Gastrocnemius medialis (tissue), 4 donors: Measurements from ENCODE around the gene UGGT1. TPM values are rescaled to one million over a fixed set of nuclear protein-coding genes. Genes with fewer than 3 reads are reported as not detected.

ENCODE experiments used
- ATAC-seq, 2 donors: fragments of 150-250 bp; one replicate each; pipeline ENCODE4 v1.9.1; 2016
- DNase-seq, 2 donors: peaks; one replicate each; pipeline ENCODE4 v3.0.0-alpha.2; 2019
- H3K27ac ChIP-seq, 4 donors: fragments of 200-600 bp; sonication (generic); 1 replicate in 1 of 4; 2 replicates in 3 of 4; pipeline ENCODE4 v1.5.1; 2016 to 2018; ENCODE audit warnings: mild to moderate bottlenecking in 2 of 4, moderate library complexity in 1 of 4
- H3K27me3 ChIP-seq, 3 donors: fragments of 200-600 bp; sonication (generic) in 2 of 3; 1 replicate in 1 of 3; 2 replicates in 2 of 3; pipeline versions ENCODE4 v1.5.1 to v1.6.0; 2016 to 2019; ENCODE audit warnings: mild to moderate bottlenecking in 1 of 3, moderate library complexity in 1 of 3
- H3K36me3 ChIP-seq, 2 donors: fragments of 200-600 bp; sonication (generic) in 1 of 2; one replicate each; pipeline ENCODE4 v1.5.1; 2017 to 2018
- H3K4me1 ChIP-seq, 2 donors: fragments of 200-600 bp; sonication (generic) in 1 of 2; one replicate each; pipeline ENCODE4 v1.5.1; 2016 to 2017; ENCODE audit warnings: mild to moderate bottlenecking in 2 of 2
- H3K4me3 ChIP-seq, 4 donors: fragments of 200-600 bp; sonication (generic) in 3 of 4; 1 replicate in 1 of 4; 2 replicates in 3 of 4; pipeline ENCODE4 v1.5.1; 2016 to 2019; ENCODE audit warnings: mild to moderate bottlenecking in 2 of 4
- H3K9me3 ChIP-seq, 3 donors: fragments of 200-600 bp; sonication (generic) in 2 of 3; 1 replicate in 1 of 3; 2 replicates in 2 of 3; pipeline ENCODE4 v1.5.1; 2016 to 2019
- POLR2A ChIP-seq, 2 donors: fragments of 450-650 bp; IDR thresholded peaks; one replicate each; pipeline ENCODE4 v1.6.1; 2017; ENCODE audit warnings: antibody characterized with exemption in 2 of 2, mild to moderate bottlenecking in 2 of 2, moderate library complexity in 2 of 2
- in situ Hi-C, 4 donors: fragments of 200-750 bp; cut with MboI; loops; one replicate each; pipeline versions ENCODE4 v1.15.0 to v1.8.0; 2017; ENCODE audit warnings: low sequenced_read_pairs in 4 of 4
- intact Hi-C: fragments of 100-400 bp; cut with DNase I; formaldehyde crosslinking; loops from one replicate; pipeline ENCODE4 v1.15.1; 2023; ENCODE audit warnings: low total_unique reads
- total RNA-seq, 4 donors: library from RNA; depleted of rRNA; stranded (reverse); fragments of >200 nt; gene quantifications; one replicate each; pipeline versions ENCODE4 v1.1.0 to v1.2.3, GENCODE V29; 2016
- TF ChIP-seq, protein P1 (sequence below), 5 experiments: fragments of 450-650 bp in 3 of 5; fragments of 200-600 bp in 2 of 5; sonication (generic) in 2 of 5; IDR thresholded peaks in 4 of 5; conservative IDR thresholded peaks in 1 of 5; 1 replicate in 4 of 5; 2 replicates in 1 of 5; pipeline ENCODE4 v1.5.1; 2016 to 2019; ENCODE audit warnings: antibody characterized with exemption in 5 of 5, mild to moderate bottlenecking in 3 of 5, moderate library complexity in 3 of 5

The UGGT1 gene
- total RNA-seq, 4 donors from 2014 or later, result 35.1 to 51.7 (median 45.2) TPM

DNA sequence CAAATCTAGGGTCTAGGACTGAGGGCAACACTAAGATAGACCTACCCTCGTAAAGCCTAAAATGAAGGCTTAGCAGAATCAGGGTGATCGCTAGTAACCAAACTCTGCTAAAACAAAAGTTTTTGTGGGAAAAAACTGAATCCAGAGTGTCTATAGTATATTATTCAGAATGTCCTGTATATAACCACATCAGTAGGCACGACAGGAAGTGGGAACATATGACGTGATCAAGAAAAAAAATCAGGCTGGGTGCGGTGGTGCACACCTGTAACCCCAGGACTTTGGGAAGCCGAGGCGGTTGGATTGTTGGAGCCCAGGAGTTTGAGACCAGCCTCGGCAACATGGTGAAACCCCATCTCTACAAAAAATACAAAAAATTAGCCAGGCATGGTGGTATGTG, 106.1 kb downstream of the UGGT1 start:
- peaks cover 32 to 36% of the 10 kb centered on the region in 2 donors for H3K4me1 ChIP-seq
- intact Hi-C loops (no loop called here), in situ Hi-C loops (no loop called here)
- TF ChIP-seq, protein P1, sequence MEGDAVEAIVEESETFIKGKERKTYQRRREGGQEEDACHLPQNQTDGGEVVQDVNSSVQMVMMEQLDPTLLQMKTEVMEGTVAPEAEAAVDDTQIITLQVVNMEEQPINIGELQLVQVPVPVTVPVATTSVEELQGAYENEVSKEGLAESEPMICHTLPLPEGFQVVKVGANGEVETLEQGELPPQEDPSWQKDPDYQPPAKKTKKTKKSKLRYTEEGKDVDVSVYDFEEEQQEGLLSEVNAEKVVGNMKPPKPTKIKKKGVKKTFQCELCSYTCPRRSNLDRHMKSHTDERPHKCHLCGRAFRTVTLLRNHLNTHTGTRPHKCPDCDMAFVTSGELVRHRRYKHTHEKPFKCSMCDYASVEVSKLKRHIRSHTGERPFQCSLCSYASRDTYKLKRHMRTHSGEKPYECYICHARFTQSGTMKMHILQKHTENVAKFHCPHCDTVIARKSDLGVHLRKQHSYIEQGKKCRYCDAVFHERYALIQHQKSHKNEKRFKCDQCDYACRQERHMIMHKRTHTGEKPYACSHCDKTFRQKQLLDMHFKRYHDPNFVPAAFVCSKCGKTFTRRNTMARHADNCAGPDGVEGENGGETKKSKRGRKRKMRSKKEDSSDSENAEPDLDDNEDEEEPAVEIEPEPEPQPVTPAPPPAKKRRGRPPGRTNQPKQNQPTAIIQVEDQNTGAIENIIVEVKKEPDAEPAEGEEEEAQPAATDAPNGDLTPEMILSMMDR (IDR thresholded peaks at IDR 0.05 in 4 of 5, conservative IDR thresholded peaks at IDR 0.05 in 1 of 5), result no peak
- no peak for TF ChIP-seq POLR2A (IDR thresholded peaks at IDR 0.05)
- no peak overlapping the region for H3K27ac ChIP-seq
- H3K4me3 ChIP-seq, result no peak overlapping the region
- no peak for DNase-seq
- no peaks in the 10 kb centered on the region for H3K36me3 ChIP-seq
- H3K27me3 ChIP-seq, result no peaks in the 10 kb centered on the region
- H3K9me3 ChIP-seq, result no peaks in the 10 kb centered on the region
- no peak for ATAC-seq

DNA sequence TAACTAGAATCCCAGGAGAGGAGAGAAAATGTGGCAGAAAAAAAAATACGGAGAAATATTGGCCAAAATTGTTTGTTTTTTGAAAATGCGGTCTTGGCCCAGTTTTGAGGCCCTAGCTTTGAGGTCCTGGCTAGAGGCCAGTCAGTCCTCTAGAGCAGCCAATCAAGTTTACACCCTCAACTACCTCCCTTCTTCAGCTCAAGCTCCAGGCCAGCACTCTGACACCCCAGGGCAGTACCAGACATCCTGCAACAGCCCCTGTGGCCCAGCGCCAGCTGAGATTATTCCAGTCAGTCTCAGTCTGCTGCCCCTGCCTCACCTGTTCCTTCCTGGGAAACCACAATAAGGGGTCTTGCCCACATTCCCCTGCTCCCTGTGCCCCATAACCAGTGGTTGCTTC, 107.7 kb downstream of the UGGT1 start:
- TF ChIP-seq POLR2A (IDR thresholded peaks at IDR 0.05), result no peak
- TF ChIP-seq, protein P1 (IDR thresholded peaks at IDR 0.05 in 4 of 5, conservative IDR thresholded peaks at IDR 0.05 in 1 of 5), result no peak
- no peak for DNase-seq
- H3K36me3 ChIP-seq, result no peaks in the 10 kb centered on the region
- peaks cover 25 to 28% of the 10 kb centered on the region in 2 donors for H3K4me1 ChIP-seq
- intact Hi-C loops (no loop called here), in situ Hi-C loops (no loop called here)
- H3K9me3 ChIP-seq, result no peaks in the 10 kb centered on the region
- H3K27me3 ChIP-seq, result no peaks in the 10 kb centered on the region
- H3K27ac ChIP-seq, result no peak overlapping the region
- no peak for ATAC-seq
- no peak overlapping the region for H3K4me3 ChIP-seq

DNA sequence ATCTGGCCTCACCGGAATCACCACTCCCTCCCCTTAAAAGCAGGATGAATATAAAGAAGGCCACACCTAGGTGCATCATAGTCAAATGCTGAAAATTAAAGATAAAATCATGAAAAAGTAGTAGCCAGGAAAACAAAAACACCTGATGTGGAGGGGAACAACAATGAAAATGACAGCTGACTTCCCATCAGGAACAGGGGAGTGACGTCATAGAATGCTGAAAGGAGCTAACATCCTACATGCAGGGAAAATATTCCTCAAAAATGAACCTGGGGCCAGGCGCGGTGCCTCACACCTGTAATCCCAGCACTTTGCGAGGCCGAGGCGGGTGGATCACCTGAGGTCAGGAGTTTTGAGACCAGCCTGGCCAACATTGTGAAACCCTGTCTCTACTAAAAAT, 108.1 kb downstream of the UGGT1 start:
- TF ChIP-seq, protein P1 (IDR thresholded peaks at IDR 0.05 in 4 of 5, conservative IDR thresholded peaks at IDR 0.05 in 1 of 5), result no peak
- TF ChIP-seq POLR2A (IDR thresholded peaks at IDR 0.05), result no peak
- no peaks in the 10 kb centered on the region for H3K9me3 ChIP-seq
- ATAC-seq (no peak), DNase-seq (no peak)
- H3K27ac ChIP-seq, result no peak overlapping the region
- H3K27me3 ChIP-seq, result no peaks in the 10 kb centered on the region
- H3K4me3 ChIP-seq, result no peak overlapping the region
- intact Hi-C loops (no loop called here), in situ Hi-C loops (no loop called here)
- H3K36me3 ChIP-seq, result no peaks in the 10 kb centered on the region
- H3K4me1 ChIP-seq, result peaks cover 22 to 23% of the 10 kb centered on the region in 2 donors

DNA sequence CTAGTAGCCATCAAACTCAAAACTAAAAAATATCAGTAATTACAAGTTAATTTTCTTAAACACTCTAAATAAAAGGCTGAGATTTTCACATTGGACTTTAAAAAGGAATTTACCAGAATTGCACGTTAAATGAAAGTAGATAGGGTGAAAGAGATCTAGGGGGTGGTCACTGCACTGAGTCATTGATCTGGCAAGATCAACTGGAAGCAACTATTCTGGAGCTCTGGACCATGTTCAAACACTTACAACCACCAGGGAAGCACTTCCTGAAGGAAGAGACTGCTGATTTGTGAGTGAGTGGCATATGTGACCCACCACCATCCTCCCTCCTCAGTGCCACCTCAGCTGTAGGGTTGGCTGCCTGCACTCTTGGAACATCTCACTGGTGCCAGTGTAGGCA, 111.8 kb downstream of the UGGT1 start:
- DNase-seq (no peak), ATAC-seq (no peak)
- intact Hi-C loops, result no loop called here

More for the DNA sequence above, 111.8 kb downstream of the UGGT1 start:
- H3K27ac ChIP-seq, result no peak overlapping the region
- no peaks in the 10 kb centered on the region for H3K27me3 ChIP-seq
- H3K36me3 ChIP-seq, result no peaks in the 10 kb centered on the region
- no peak overlapping the region for H3K4me3 ChIP-seq
- in situ Hi-C loops, result no loop called here
- H3K4me1 ChIP-seq, result no peaks in the 10 kb centered on the region
- TF ChIP-seq, protein P1 (IDR thresholded peaks at IDR 0.05 in 4 of 5, conservative IDR thresholded peaks at IDR 0.05 in 1 of 5), result no peak
- no peak for TF ChIP-seq POLR2A (IDR thresholded peaks at IDR 0.05)
- H3K9me3 ChIP-seq, result no peaks in the 10 kb centered on the region
